DMS53 treated with DMSO at 0.1 percent for 48 hours (cell line): ENCODE data around the gene OR6X1.
"Not testable (repeated sequence)": the region's sequence is repeated elsewhere in the genome, so short reads cannot be mapped to it uniquely, and the experiment has no call there.

Source experiments
- DNase-seq: peaks from one replicate; lab custom pipeline; 2025; ENCODE audit not compliant: unreplicated experiment; lab: John Stamatoyannopoulos, UW

Gene OR6X1

GRCh38 chr11:123755344-123755743 lies 1.0 kb upstream of the OR6X1 start:
- DNase-seq: no peak

- DNase-seq: no peak
Observed at GRCh38 chr11:123753110-123753509, 1.2 kb downstream of the OR6X1 start.

GRCh38 chr11:123751781-123752180 lies 2.5 kb downstream of the OR6X1 start:
- no peak for DNase-seq

- DNase-seq: not testable (repeated sequence)
Observed at GRCh38 chr11:123748349-123748748, 6.0 kb downstream of the OR6X1 start.

GRCh38 chr11:123745764-123746451 lies 8.4 kb downstream of the OR6X1 start:
- DNase-seq: no peak

GRCh38 chr11:123742724-123743120 lies 11.6 kb downstream of the OR6X1 start:
- no peak for DNase-seq

- no peak for DNase-seq
Observed at GRCh38 chr11:123742031-123742723, 12.1 kb downstream of the OR6X1 start.

GRCh38 chr11:123741159-123742030 lies 12.9 kb downstream of the OR6X1 start, which contains the start of gene ZNF202:
ZNF202 (minus strand) TSS chr11:123741660; CDS start chr11:123730888, 10,772 bp downstream.
- peak; percentile 83 for DNase-seq

- no peak for DNase-seq
Observed at GRCh38 chr11:123740787-123741158, 13.5 kb downstream of the OR6X1 start.

GRCh38 chr11:123738374-123738773 lies 15.9 kb downstream of the OR6X1 start:
- no peak for DNase-seq

GRCh38 chr11:123736769-123737168 lies 17.5 kb downstream of the OR6X1 start:
- no peak for DNase-seq

GRCh38 chr11:123729602-123730001 lies 24.7 kb downstream of the OR6X1 start:
- DNase-seq: no peak

- DNase-seq: no peak
Observed at GRCh38 chr11:123725995-123726655, 28.2 kb downstream of the OR6X1 start.

- no peak for DNase-seq
Observed at GRCh38 chr11:123719452-123719851, 34.9 kb downstream of the OR6X1 start.

- DNase-seq: peak; percentile 29
Observed at GRCh38 chr11:123718469-123718868, 35.8 kb downstream of the OR6X1 start.

GRCh38 chr11:123718063-123718462 lies 36.3 kb downstream of the OR6X1 start:
- no peak for DNase-seq

- not testable (repeated sequence) for DNase-seq
Observed at GRCh38 chr11:123712627-123713026, 41.7 kb downstream of the OR6X1 start.

GRCh38 chr11:123707606-123708205 lies 46.6 kb downstream of the OR6X1 start:
- peak; percentile 56 for DNase-seq

GRCh38 chr11:123707206-123707605 lies 47.1 kb downstream of the OR6X1 start:
- no peak for DNase-seq

- DNase-seq: no peak
Observed at GRCh38 chr11:123704341-123704740, 50.0 kb downstream of the OR6X1 start.
